NCI-H82 (cell line): ENCODE measurements around the gene SYNDIG1.
"Not testable (repeated sequence)": the region's sequence is repeated elsewhere in the genome, so short reads cannot be mapped to it uniquely, and the experiment has no call there.

Experiments
- DNase-seq: peaks from one replicate; lab custom pipeline; 2025; lab: John Stamatoyannopoulos, UW

The SYNDIG1 gene

GRCh38 chr20:24493181-24493580 is 23.8 kb downstream of the SYNDIG1 start:
- no peak for DNase-seq

DNA sequence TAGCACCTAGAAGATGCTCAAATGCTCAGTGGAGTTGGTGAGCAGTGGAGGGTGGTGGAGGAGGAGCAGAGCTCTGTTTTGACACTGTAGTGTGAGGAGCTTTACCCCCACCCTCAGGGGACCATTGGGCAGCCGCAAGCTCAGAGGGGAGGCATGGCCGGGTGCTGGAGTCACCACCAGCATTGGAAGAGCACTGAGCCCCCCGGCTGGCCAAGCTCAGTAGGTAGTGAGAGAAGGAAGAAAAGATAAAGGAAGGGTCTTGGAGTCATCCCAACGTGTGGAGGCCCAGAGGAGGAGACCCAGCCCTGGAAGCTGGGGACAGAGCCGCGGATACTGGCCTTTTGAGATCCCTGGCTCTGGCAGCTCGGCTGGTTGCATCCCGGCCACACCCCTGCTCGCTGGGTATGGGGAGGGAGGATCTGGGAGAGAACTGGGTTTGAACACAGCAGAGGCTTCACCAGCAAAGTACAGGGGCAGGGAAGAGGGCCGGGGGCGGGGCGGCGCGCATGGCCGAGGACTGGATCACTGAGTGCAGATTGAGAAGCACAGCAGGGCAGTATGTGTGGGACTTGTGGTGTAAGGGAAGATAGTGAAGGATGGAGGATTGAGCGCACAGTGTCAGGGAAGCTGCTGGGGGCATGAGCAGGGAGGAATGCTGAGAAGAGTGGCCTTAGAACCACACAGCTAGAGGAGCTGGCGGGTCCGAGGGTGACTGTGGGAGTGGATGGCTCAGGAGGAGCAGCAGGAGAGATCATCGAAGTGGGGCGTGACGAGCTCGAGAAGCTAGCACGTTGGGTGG is 24.4 kb downstream of the SYNDIG1 start:
- no peak for DNase-seq

- DNase-seq: no peak
Observed at GRCh38 chr20:24494460-24494920, 25.1 kb downstream of the SYNDIG1 start.

DNA sequence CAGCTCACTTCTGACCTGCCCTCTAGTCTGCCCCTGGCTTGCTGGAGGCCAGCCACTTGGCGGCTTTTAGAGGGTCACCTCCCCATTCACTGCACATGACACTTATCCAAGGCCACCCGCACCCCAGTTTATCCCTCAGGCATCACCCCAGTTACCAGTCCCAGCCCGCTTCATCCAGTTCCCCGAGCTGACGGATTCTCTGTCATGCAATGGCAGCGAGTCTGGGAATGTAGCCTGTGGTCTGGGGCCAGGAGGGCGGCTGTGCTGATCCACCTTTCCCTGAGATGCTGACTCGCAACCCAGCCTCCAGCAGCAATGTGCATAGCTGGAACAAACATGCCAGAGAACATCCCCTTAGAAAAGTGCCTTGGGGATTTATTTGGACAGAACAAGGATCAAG is 25.8 kb downstream of the SYNDIG1 start:
- no peak for DNase-seq

GRCh38 chr20:24497851-24498250 is 28.4 kb downstream of the SYNDIG1 start:
- DNase-seq: peak; percentile 45

DNA sequence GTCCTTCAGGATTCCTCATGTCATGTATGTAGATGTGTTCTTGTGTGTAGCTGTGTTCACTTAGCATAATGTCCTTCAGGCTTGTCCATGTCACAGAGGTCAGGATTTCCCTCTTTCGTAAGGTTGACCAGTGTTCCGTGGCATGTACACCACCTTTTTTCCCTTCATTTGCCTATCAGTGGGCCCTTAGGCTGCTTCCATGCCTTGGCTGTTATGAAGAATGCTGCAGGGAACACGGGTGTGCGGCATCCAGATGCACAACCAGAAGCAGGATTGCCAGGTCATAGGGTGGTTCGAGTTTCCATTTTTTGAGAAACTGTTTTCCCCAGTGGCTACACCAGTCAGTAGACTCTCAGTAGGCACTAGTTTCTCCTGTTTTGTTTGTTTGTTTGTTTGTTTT is 29.2 kb downstream of the SYNDIG1 start:
- no peak for DNase-seq

DNA sequence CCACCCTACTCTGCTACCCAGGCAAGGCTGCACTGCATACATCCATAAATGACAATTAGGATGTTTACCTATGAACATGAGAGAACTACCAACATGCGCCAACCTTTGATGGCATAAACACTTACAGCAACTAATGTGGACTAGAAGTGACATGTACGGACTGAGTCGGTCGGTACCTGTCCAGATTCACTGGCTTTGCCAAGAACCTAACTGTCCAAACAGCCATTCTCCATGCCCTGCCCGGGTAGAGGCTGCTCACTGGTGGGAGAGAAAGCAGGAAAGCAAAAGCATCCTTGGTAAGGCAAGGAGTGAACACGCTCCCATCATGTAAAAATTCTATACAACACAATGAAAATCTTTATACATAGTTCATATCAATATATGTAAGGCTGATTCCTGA is 30.0 kb downstream of the SYNDIG1 start:
- DNase-seq: no peak

DNA sequence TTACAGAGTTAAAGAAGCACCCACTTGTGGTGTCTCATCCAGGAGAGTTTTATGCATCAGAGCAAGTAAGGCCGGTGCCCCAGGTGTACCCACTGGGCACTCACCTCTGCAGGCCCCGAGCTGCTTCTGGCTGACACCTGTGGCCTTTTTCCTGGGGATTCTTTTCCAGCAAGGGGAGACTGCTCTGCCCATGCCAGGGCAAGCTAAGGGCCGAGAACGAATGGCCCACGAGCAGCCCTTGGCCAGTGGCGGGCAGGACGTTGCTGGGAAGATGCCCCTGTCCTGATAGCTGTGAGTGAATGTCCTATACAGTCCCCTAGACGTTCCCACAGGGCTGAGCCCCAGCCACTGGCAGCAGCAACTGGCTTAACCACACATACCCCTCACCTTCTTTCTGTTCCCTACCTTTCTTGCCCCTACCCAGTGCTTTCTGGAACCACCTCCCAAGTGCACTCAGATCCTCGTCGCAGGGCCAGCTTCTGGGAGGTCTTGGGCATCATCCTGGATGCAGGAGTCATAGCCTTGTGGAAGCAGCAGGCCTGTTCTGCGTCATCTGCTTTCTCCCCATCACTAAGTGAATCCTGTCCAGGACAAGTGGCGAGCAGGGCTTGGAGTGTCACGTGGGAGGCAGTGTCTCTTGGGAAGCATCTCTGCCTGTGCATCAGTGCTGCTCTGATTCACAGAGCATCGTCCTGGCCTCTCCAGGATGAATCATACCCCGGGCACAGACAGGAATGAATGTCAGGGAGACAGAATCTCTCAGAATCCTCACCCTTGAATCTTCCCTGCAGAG is 32.5 kb downstream of the SYNDIG1 start:
- no peak for DNase-seq

- no peak for DNase-seq
Observed at GRCh38 chr20:24502661-24503060, 33.2 kb downstream of the SYNDIG1 start.

GRCh38 chr20:24503352-24503931 is 34.0 kb downstream of the SYNDIG1 start:
- DNase-seq: no peak

DNA sequence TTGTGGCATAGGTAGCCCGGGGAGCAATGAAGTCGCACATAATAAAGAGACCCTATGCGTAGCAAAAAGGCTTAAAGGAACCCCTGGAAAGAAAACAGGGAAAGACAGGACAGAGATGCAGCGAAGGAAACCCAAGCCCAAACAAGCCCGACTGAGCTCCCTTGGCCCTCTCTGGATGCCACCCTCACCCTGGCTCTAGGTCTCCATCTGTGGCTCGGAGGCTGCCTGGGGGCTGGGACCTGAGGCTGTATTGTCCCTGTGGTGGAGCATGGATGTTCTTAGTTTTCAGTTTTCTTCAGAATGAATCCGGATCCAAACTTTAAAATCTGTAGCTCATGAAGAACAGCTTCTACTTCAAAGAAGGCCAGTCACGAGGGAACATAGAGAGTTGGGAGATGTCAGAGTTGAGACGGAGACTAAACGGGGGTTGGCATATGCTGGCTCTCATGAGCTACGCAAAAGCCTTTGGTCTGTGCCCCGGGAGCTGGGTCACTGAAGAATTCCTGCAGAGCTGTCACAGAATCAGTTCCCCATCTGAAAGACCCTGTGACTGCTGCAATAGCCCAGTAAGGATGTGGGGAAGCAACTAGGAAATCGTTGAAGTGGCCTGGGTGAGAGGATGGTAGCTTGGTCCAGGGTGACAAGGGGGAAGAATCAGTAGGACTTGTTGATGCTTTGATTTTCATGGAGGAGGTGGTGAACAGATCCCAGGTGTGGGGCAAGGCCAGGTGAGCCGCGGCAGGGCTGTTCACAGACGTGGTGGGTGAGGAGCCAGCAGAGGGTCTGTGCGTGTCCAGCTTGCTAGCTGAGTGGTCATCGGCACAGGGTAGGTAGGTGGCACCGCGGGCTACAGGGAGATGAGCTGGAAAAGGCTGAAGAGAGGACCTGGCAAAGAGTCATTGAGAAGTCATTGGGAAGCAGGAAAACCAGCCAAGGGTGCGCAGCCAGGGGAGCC is 35.2 kb downstream of the SYNDIG1 start:
- DNase-seq: no peak

GRCh38 chr20:24506146-24506545 is 36.7 kb downstream of the SYNDIG1 start:
- no peak for DNase-seq

DNA sequence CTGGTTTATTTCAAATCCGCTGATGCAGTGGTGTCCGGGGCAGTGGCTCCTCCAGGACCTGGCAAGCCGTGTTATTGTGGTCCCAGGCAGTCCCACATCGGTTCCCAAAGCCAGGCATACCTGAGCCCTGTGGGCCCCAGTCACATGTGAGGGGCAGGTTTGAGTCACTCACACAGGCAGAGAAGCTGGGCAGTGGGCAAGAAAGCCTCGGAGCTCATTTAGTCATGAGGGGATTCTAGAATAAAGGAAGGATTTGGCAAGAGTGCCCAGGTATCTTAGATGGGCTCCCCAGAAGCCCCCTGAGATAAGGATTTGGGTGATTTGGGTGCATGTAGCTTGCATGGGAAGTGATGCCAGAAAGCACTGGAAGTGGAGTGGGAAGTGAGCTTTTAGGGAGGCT is 37.3 kb downstream of the SYNDIG1 start:
- no peak for DNase-seq

DNA sequence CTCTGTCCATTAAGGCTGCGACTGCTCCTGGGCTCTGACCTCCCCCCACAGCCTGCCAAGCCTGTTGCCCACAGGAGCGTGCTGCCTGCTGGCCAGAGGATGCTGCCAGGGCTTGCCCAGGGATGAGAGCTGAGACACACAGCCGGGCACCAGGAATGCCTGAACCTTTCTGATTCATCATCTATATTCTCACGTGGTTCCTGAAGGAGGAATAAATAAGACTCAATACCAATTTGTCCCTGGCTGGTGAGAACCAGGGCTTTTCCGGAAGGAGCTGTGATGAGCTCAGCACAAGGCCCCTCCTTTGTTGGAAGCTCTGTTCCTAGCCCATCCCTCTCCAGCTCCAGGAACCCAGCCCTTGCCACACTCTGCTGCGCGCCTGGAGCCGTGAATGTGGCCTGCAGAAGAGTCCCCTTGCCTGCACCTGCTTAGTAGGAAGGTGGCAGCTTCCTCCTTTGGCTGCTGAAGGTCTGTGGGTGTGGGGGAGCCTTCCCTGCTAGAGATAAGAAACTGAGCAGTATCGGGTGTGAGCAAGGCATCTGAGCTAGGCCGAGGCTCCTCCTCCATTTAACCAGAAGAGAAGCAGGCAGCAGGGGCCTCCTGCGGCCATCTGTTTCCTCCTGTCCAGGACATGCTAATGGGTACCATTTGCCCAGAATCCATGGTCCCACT is 37.9 kb downstream of the SYNDIG1 start:
- peak; percentile 14 for DNase-seq

- not testable (repeated sequence) for DNase-seq
Observed at GRCh38 chr20:24512441-24512840, 43.0 kb downstream of the SYNDIG1 start.

GRCh38 chr20:24518515-24518914 is 49.1 kb downstream of the SYNDIG1 start:
- DNase-seq: no peak

- DNase-seq: no peak
Observed at GRCh38 chr20:24519476-24519875, 50.0 kb downstream of the SYNDIG1 start.

DNA sequence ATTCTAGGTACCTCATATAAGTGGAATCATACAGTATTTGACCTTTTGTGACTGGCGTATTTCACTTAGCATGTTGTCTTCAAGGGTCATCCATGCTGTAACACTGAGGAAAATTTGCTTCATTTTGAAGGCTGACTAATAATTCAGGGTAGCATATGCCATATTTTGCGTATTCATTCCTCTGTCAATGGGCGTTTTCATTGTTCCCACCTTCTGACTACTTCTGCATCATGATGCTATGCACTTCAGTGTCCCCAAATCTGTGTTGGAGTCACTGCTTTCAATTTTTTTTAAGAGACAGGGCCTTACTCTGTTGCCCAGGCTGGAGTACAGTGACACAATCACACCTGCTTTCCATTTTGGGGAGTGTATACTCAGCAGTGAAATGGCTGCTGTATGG is 51.6 kb downstream of the SYNDIG1 start:
- no peak for DNase-seq

- DNase-seq: no peak
Observed at GRCh38 chr20:24522452-24523330, 53.3 kb downstream of the SYNDIG1 start.

DNA sequence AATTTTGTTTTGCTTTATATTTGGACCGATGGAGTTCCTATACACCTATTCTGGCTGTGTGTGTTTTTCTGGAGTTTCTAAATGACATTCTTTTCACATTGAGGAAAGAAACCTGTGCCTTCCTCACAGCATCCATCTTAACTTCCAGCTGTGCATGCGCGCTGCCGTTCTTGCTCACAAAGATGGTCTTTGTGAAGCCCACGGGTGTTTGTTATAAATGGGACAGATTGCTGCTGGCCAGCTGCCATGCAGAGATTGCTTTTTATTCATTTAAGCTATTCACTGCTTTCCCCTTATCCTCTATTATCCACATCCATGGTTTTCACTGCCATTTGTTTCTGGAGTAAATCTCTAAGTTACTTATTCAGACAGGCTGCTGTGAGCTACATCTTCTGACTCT is 54.2 kb downstream of the SYNDIG1 start:
- no peak for DNase-seq
